ENCODE measurements around the gene TRMT10A. TPM values are rescaled to one million over a fixed set of nuclear protein-coding genes. Genes with fewer than 3 reads are reported as not detected.

Gene TRMT10A, protein sequence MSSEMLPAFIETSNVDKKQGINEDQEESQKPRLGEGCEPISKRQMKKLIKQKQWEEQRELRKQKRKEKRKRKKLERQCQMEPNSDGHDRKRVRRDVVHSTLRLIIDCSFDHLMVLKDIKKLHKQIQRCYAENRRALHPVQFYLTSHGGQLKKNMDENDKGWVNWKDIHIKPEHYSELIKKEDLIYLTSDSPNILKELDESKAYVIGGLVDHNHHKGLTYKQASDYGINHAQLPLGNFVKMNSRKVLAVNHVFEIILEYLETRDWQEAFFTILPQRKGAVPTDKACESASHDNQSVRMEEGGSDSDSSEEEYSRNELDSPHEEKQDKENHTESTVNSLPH
- total RNA-seq, result 3.5 TPM
- long read RNA-seq, partial matches to known transcripts, result 0 of 2 reads
- long read RNA-seq, other reads (novel, unspliced or antisense), result 1 of 2 reads

DNA sequence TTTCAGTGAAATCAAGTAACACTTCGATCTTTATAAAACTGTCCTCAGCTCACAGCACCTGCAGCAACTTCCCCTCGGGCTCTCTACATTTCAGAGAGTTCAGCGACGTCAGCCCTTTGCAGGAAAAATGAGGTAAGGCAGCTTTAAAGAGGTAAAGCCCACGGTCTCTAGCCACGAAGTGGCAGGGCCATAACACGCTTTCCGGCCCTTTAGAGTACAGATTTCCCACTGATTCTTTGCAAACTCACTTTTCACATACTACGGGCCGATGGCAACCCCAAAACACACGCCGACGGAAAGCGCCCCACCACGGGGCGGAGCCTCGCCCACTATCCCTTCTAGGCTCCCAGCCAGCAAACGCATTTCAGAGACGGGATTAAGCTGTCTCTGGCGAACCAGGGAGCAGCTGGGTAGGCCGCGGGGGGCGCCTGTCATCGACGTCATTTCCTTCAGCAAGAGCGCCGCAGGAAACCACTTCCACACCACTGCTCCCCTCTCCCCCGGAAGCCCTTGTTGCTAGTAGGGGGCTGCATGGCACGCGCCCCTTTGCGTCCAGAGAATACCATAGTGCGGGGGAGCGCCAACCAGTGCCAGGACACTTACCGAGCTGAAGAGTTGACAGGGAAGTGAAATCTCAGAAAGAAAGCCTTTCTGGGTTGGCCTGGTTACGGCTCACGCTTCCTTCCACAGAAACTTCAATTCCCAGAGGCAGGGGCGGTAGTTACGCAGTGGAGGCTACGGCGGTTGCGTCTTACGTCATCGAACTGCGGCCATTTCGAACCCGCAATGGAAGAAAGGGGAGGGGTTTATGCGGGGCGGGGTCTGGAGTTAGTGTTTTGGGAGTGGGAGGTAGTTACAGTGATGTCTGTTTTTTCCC is at the start of gene TRMT10A:
TRMT10A (minus strand) TSS at position 730 of the 877 bp plus-strand sequence. CDS start 4,701 bp downstream, outside the sequence.
- peak; percentile 98 for DNase-seq (ENCODE audit: missing footprints)
- intact Hi-C loops (cut with DNase I), result loop anchor here (2.0 to 5.0 kb wide), 6 partner anchors 54 to 387 kb away; partner anchors contain the start of gene H2AZ1
- ATAC-seq, result peak; percentile 99

DNA sequence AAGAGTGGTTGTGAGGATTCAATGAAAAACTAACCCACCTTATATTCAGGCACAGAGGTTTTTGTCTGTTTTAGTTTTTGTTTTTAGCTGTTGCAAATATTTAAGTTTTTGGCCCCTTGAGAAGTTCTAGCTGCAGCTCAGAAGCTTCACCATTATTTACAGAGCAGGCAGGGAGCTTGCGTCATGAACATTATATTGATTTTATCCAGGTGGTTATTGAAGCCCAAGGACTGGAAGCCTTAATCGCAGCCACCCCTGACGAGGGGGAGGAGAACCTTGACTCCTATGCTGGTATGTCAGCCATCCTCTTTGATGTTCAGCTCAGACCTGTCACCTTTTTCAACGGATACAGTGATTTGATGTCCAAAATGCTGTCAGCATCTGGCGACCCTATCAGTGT is 48.9 kb upstream of the TRMT10A start:
- ATAC-seq (no peak), DNase-seq (ENCODE audit: missing footprints) (no peak)
- intact Hi-C loops (cut with DNase I), result no loop called here

DNA sequence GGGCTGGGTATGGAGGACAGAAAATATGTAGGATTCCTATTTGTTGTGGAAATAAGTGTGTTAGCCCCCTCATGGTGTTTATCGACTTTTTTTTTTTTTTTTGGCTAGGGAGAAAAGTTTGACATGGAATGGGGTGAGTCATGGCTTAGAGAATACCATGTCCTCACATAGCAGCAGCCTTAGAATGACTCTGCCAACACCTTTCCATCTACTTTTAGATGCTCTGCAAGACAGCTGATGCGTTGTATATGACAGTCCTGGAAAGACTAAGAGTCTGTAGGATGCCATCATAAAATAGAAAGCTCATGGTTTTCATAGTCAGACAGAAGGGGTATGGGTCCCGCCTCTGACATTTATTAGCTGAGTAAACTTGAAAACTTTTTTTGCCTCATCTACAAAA is 48.4 kb upstream of the TRMT10A start:
- intact Hi-C loops (cut with DNase I), result no loop called here

DNA sequence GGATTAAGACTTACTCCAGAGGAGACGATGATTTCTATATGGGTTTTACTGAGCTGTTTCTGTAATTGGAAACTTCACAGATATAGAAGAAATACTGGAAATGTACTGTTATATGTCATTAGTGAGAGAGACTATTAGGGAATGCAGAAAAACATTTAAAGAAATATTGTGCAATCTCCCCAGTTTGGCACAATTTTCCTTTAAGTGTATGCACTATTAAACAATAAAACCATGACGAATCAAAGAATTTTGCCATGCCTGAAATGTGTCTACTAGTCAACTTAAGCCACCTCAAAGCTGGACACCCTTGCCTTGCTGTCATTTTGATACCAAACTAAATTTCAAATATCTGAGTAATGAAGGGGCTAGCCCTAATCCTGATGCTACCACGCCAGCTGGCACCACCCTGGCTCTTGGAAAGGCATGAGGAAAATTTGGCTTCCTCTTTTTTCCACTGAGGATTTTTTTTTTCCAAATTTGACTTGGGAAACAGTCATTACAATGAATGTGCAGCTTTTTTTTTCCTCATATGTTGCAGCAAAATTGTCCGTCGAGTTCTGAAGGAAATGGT is 46.9 kb upstream of the TRMT10A start:
- intact Hi-C loops (cut with DNase I), result loop anchor here (1.0 kb wide), 1 partner anchor 195 kb away; no protein-coding TSS in a partner anchor
- DNase-seq (ENCODE audit: missing footprints), result no peak
- no peak for ATAC-seq

More for the DNA sequence above, 48.4 kb upstream of the TRMT10A start:
- peak; percentile 40 for ATAC-seq
- DNase-seq (ENCODE audit: missing footprints), result no peak

DNA sequence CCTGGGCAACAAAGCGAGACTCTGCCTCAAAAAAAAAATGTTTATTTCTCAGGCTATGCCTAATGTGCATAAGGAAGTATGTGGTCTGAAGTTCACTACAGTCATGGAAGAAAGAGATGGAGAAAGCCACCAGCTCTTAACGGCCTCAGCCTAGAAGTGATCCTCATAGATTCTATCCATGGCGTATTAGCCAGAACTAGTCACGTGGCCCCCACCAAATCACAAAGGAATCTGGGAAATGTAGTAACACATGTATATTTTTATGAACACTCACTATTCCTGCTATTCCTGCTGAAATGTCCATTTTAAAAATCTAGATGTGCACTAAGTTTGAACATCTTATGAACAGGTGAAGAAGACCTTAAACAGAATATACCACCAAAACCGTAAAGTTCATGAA is 44.6 kb upstream of the TRMT10A start:
- DNase-seq (ENCODE audit: missing footprints), result no peak
- no peak for ATAC-seq
- intact Hi-C loops (cut with DNase I), result no loop called here

DNA sequence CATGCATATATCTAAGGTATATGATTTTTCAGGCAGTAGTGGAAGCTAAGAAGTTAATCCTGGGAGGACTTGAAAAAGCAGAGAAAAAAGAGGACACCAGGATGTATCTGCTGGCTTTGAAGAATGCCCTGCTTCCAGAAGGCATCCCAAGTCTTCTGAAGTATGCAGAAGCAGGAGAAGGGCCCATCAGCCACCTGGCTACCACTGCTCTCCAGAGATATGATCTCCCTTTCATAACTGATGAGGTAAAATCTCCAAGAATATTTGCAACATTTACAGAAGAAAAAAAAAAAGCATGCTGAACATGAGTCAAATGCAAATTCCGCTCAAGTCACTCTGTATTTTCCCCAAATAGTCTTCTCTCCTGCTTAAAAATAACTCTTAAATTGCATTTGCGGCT is 42.9 kb upstream of the TRMT10A start:
- DNase-seq (ENCODE audit: missing footprints), result no peak
- intact Hi-C loops (cut with DNase I), result no loop called here
- ATAC-seq, result no peak

DNA sequence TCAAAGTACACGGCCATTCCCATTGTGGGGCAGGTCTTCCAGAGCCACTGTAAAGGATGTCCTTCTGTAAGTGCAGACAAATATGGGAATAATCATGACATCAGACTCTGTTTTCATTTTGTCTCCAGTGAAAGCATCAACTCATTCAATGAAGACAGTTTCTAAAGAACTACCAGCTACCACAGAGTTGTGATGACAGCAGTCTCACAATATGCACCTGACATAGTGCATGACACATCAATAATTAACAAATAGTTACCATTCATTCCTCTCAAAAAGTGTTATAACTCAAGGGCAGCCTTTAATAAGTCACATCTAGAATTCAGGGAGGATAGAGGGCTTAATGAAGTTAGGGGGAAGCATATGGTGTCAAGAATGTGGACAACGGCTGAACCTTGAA is 31.0 kb upstream of the TRMT10A start:
- DNase-seq (ENCODE audit: missing footprints), result no peak
- ATAC-seq, result no peak
- intact Hi-C loops (cut with DNase I), result no loop called here

DNA sequence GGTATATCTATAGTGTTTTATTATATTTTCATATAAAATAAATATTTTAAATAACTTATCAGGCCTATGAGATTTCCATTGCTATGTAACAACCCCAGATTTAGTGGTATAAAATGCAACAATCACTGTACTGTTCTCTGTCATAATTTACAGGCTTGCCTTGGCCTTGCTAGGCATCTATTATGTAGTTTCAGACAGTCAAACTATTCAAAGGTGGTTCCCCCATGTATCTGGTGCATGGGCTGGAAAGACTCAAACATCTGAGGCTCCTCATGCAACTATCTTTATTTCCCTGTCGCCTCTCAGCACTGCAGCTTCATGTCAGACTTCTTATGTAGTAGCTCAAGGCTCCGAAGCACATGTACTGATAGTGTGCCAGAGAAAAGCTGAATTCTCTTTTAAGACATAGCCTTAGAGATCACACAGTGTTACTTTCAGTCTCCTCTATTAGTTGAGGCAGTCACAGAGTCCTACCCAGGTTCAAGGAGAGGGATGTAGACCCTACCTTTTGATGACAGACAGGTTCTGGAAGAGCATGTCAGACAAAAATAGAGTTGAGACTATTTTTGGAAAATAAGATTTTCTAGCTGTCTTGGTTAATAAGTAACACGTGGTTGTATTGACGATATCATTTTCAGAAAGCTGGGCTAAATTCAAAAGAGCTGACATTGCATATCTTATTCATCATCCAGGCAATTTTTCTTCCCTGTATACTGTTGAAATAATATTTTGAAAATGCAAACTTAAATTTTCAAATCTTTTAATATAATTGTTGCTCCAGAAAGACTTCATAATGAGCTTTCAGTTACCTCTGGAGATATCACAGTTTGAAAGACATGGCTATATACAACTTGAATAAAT is 30.2 kb upstream of the TRMT10A start:
- ATAC-seq (no peak), DNase-seq (ENCODE audit: missing footprints) (no peak)
- intact Hi-C loops (cut with DNase I), result no loop called here

DNA sequence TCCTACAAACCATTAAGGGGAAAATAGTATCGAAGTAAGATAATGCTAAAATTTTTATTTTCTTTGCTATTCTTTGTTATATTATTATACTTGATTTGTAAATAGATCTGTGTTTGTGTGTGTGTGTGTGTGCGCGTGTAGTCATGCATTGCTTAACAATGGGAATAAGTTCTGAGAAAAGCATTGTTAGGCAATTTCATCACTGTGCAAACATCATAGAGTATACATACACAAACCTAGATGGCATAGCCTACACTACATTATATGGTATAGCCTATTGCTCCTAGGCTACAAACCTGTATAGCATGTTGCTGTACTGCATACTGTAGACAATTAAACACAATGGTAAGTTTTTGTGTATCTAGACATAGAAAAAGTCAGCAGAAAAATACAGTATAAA is 27.9 kb upstream of the TRMT10A start:
- ATAC-seq (no peak), DNase-seq (ENCODE audit: missing footprints) (no peak)
- intact Hi-C loops (cut with DNase I), result no loop called here

DNA sequence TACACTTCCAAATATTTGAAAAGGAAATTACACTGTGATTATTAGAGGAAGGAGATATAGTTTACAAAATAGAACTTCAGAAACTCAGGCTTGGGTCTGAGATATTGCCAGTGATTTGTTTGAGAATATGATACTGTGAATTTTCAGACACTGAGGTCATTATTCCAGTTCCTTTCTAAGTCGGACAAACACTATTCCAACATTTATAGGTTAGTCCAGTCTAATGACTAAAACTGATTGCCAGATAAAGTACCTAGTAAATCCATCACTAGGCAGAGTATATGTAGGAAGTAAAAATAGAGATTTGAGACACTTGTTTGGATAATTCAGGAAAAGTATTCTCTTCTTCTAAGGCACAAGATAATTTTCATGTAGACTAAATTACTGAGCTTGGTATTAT is 24.0 kb upstream of the TRMT10A start:
- intact Hi-C loops (cut with DNase I), result no loop called here
- no peak for ATAC-seq
- no peak for DNase-seq (ENCODE audit: missing footprints)

DNA sequence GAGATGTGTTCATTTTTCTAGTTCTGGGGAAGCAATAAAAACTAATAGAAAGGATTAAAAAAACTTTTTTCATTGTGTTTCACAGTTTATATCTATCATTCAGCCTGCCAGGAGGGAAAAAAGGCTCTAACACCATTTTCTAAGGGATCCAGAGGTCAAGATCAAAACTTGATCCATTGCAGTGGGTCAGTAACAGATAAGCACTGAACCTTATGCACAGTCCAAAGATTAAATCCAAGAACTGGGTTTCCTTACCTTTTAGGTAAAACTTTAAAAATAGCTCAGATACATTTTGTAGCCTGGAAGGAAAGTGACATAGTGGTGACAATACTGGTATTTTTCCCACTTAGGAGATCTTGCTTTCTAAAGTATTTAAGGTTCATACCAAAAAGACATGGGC is 23.5 kb upstream of the TRMT10A start:
- intact Hi-C loops (cut with DNase I), result no loop called here
- ATAC-seq (no peak), DNase-seq (ENCODE audit: missing footprints) (no peak)

DNA sequence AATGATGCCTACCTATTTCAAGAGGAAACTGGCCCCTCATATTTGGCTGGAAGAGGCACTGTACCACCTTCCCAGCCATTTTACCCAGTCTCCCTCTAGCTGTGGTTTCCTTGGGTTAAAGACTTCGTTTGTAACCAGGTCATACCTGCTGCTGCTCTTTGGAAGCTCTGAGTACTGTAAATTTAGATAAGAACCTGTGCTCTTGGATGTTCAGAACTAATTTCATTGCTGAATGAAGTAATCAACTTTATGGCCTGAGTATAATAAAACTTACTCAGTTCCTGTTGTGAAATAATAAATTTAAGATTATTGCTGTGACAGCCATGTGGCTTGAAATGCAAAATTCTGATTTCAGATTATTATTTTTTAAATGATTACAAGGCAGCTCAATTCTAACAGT is 23.0 kb upstream of the TRMT10A start:
- no peak for ATAC-seq
- no peak for DNase-seq (ENCODE audit: missing footprints)
- intact Hi-C loops (cut with DNase I), result no loop called here

DNA sequence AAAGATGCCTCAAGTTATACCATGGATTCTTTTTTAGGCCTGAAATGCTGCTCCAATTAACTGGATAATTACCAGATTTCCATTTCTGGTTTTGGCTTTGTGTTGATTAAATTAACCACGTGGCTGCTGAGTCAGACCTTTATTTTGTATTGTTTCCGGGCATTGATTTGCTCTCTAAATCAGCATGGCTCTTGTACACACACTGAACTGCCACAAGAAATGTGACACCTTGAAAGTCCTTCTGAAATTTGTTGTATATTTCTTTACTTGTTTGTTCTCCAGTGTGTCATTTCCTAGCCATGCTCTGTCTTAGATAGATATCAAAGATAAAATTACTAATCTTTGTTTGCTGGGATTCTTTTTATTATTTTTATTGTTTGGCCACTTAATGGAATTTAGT is 22.5 kb upstream of the TRMT10A start:
- ATAC-seq (no peak), DNase-seq (ENCODE audit: missing footprints) (no peak)
- intact Hi-C loops (cut with DNase I), result no loop called here

DNA sequence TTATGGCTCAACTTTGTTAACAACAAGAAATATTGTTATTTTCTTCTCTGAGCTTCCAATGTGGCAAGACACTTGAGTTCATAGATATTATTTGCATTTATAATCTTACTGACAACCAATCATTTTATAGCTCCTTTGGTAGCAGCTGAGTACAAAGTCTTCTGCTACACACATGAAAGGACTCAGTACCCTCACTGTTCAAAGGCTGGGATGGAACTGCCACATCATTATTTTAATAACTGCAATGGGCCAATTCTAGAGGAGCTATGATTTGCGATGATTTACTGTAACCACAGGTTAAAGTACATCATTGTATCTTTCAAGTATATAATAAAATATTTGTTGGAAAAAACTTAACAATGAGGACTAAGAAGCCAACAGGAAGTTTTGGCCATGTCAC is 21.7 kb upstream of the TRMT10A start:
- no peak for DNase-seq (ENCODE audit: missing footprints)
- no peak for ATAC-seq
- intact Hi-C loops (cut with DNase I), result no loop called here

DNA sequence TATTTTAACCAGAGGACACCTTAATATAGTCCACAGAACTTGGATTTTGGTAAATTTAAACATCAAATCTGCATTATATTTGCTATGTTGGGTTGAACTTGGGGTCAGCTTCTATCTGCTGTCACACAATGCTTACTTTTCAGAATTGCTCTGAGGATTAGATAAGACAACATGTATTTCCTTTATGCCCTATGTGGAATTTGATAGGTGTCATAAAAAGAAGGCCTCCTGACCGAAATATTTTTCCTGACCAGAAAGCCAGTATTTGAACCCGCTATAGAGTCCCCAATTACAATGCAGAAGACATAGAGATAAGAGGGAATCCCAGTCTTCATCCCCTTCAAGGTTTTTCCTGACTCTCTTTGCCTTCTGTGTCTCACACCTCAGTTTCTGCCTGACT is 14.9 kb upstream of the TRMT10A start:
- no peak for ATAC-seq
- DNase-seq (ENCODE audit: missing footprints), result no peak
- intact Hi-C loops (cut with DNase I), result no loop called here

DNA sequence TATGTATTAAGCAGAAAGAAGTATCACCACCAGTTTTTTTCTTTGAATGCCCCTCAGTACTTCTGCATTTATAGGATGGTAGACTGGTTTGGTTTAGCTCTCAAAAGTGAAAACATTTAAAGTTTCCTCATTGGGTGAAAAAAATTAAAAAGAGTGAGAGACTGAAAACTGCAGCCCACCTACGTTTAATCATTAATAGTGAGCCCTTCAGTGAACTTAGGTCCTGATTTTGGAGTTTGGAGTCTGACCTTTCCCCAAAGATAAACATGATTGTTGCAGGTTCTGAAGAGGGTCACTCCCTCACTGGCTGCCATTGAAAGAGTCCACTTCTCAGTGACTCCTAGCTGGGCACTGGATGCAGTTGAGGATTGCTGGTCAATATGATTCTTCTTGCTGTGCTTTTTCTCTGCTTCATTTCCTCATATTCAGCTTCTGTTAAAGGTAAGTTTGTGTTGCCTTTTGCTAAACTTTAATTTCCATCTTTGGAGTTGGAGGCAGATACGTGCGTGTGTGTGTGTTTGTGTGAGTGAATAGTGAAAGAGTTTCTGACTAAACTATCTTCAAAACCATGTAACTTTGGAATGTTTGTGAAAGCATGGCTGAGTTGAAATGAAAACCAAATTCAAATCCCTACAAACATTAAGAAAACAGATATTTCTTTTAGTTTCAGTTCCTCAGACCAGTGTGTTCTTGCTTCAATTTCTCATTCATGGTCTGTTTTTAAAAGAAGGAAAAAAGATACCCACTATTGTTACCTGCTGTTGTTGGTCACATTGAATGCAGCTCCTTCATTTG is 10.9 kb upstream of the TRMT10A start, which contains the start of gene MTTP:
MTTP (plus strand) TSS at position 295 of the 795 bp plus-strand sequence; CDS start at position 381, 86 bp downstream.
- ATAC-seq, result no peak
- intact Hi-C loops (cut with DNase I), result no loop called here
- no peak for DNase-seq (ENCODE audit: missing footprints)

DNA sequence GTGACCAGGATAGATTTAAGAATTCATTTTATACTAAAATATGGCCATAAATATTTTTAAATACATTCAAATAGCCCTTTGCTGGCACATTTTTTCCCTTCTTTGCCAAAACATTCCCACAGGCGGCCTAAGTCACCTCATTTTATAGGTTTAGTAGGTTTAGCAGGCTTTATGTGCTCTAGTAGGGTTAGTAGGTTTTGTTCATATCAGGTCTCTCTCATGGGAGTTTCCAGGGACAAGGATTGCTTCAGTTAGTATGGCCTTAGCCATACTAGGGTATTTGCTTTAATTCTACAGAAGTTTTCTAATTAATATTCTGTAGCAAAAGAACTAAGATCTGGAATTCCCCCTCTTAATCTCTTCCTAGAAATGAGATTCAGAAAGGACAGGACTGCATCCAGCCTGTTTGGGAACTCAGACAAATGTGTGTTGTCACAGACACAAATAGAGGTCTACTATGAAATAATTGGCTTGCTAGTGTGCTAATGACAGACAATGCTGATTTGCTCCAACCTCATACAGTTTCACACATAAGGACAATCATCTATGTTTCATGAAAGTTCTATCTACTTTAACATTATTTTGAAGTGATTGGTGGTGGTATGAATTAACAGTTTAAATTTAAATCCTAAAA is 10.0 kb upstream of the TRMT10A start:
- intact Hi-C loops (cut with DNase I), result no loop called here
- no peak for ATAC-seq
- no peak for DNase-seq (ENCODE audit: missing footprints)

All from Right ventricle myocardium inferior (tissue), 1 donor.